ENCODE results near the gene ABTB1. TPM values are rescaled to one million over a fixed set of nuclear protein-coding genes. Genes with fewer than 3 reads are reported as not detected.
"Not testable (repeated sequence)": the region's sequence is repeated elsewhere in the genome, so short reads cannot be mapped to it uniquely, and the experiment has no call there.

Gene ABTB1
- total RNA-seq, 1 donor from 2014 or later: 56.6 TPM

- intact Hi-C loops (cut with DNase I): no loop called here
- DNase-seq (no peak), ATAC-seq (no peak)
- TF ChIP-seq, protein P1, sequence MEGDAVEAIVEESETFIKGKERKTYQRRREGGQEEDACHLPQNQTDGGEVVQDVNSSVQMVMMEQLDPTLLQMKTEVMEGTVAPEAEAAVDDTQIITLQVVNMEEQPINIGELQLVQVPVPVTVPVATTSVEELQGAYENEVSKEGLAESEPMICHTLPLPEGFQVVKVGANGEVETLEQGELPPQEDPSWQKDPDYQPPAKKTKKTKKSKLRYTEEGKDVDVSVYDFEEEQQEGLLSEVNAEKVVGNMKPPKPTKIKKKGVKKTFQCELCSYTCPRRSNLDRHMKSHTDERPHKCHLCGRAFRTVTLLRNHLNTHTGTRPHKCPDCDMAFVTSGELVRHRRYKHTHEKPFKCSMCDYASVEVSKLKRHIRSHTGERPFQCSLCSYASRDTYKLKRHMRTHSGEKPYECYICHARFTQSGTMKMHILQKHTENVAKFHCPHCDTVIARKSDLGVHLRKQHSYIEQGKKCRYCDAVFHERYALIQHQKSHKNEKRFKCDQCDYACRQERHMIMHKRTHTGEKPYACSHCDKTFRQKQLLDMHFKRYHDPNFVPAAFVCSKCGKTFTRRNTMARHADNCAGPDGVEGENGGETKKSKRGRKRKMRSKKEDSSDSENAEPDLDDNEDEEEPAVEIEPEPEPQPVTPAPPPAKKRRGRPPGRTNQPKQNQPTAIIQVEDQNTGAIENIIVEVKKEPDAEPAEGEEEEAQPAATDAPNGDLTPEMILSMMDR (IDR thresholded peaks at IDR 0.05): no peak
- H3K4me1 ChIP-seq: no peaks in the 10 kb centered on the region
- H3K27me3 ChIP-seq (ENCODE audit: low read depth): no peaks in the 10 kb centered on the region
- H3K36me3 ChIP-seq: peaks cover 47% of the 10 kb centered on the region
- H3K27ac ChIP-seq: no peak overlapping the region
- H3K9me3 ChIP-seq: no peaks in the 10 kb centered on the region
- no peak overlapping the region for H3K4me3 ChIP-seq
Measured at GRCh38 chr3:127680798-127681221, 8.1 kb downstream of the ABTB1 start.

DNA sequence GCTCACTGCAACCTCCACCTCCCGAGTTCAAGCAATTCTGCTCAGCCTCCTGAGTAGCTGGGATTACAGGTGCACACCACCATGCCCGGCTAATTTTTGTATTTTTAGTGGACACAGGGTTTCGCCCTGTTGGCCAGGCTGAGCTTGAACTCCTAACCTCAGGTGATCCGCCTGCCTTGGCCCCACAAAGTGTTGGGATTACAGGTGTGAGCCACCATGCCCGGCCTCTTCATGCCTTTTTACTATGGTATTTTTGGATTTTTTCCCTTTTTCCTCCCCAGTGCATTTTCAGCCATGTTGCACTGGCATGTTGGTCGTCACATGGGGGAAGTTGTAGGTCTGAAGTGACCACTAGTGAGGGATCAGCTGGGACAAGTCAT, 9.4 kb downstream of the ABTB1 start:
- DNase-seq; intact Hi-C loops (cut with DNase I); ATAC-seq; H3K27me3 ChIP-seq (ENCODE audit: low read depth); H3K4me1 ChIP-seq; H3K27ac ChIP-seq; H3K4me3 ChIP-seq; H3K9me3 ChIP-seq: not testable (repeated sequence)
- H3K36me3 ChIP-seq: peaks cover 33% of the 10 kb centered on the region

DNA sequence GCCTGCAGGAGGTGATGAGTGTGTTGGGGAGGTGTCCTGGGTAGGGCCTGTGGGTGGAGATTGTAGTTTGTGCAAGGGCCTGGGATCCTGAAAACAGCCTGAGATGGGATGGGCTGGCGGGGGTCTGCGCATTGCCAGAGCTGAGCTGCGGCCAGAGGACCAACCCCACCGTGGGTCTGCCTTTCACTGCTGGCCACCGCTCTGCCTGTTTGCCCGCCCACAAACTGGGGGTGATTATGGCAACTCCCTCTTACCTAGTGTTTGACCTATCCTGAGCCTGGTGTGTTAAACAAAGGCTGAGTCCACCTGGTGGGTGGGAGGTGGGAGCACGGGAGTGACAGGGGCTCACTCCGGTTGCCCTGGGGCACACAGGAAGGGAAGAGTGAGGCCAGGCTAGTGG, 9.8 kb downstream of the ABTB1 start:
- ATAC-seq (no peak), DNase-seq (no peak)
- H3K9me3 ChIP-seq: no peaks in the 10 kb centered on the region
- TF ChIP-seq, protein P1 (IDR thresholded peaks at IDR 0.05): no peak
- peaks cover 29% of the 10 kb centered on the region for H3K36me3 ChIP-seq
- no peaks in the 10 kb centered on the region for H3K4me1 ChIP-seq
- no peaks in the 10 kb centered on the region for H3K27me3 ChIP-seq (ENCODE audit: low read depth)
- intact Hi-C loops (cut with DNase I): no loop called here
- no peak overlapping the region for H3K4me3 ChIP-seq
- no peak overlapping the region for H3K27ac ChIP-seq

- Histone ChIP-seq H3K27me3 (ENCODE audit: low read depth) (no peaks in the 10 kb centered on the region), H3K36me3 (peaks cover 5% of the 10 kb centered on the region), H3K27ac (no peak overlapping the region), H3K4me1 (peaks cover 7% of the 10 kb centered on the region), H3K4me3 (no peak overlapping the region), H3K9me3 (no peaks in the 10 kb centered on the region)
- peak; percentile 35 for DNase-seq
- intact Hi-C loops (cut with DNase I): no loop called here
- ATAC-seq: no peak
- TF ChIP-seq, protein P1 (IDR thresholded peaks at IDR 0.05): no peak
Measured at GRCh38 chr3:127684871-127685707, 12.3 kb downstream of the ABTB1 start.

- Histone ChIP-seq H3K27ac (no peak overlapping the region), H3K4me1 (peaks cover 15% of the 10 kb centered on the region), H3K27me3 (ENCODE audit: low read depth) (no peaks in the 10 kb centered on the region), H3K9me3 (no peaks in the 10 kb centered on the region), H3K36me3 (no peaks in the 10 kb centered on the region), H3K4me3 (no peak overlapping the region)
- intact Hi-C loops (cut with DNase I): no loop called here
- TF ChIP-seq, protein P1 (IDR thresholded peaks at IDR 0.05): no peak
- ATAC-seq (no peak), DNase-seq (no peak)
Measured at GRCh38 chr3:127685708-127686511, 13.2 kb downstream of the ABTB1 start.

GRCh38 chr3:127686512-127686894, 13.8 kb downstream of the ABTB1 start:
- no peak for ATAC-seq
- Histone ChIP-seq H3K4me1 (peaks cover 19% of the 10 kb centered on the region), H3K4me3 (no peak overlapping the region), H3K9me3 (no peaks in the 10 kb centered on the region), H3K27ac (no peak overlapping the region), H3K27me3 (ENCODE audit: low read depth) (no peaks in the 10 kb centered on the region), H3K36me3 (peaks cover 2% of the 10 kb centered on the region)
- no peak for DNase-seq
- intact Hi-C loops (cut with DNase I): no loop called here
- TF ChIP-seq, protein P1 (IDR thresholded peaks at IDR 0.05): no peak
